HPDE6-E6E7 (cell line): ENCODE measurements around the gene NELFB.

ENCODE experiments used
- DNase-seq: peaks from one replicate; pipeline ENCODE4 v3.0.0; 2011; ENCODE audit warnings: missing footprints; ENCODE audit errors: extremely low spot score

NELFB gene

GRCh38 chr9:137314561-137315560, 59.7 kb downstream of the NELFB start:
- no peak for DNase-seq

GRCh38 chr9:137315581-137316011, 60.5 kb downstream of the NELFB start:
- DNase-seq, result no peak

- DNase-seq, result no peak
Measured at GRCh38 chr9:137316012-137316981, 61.2 kb downstream of the NELFB start.

GRCh38 chr9:137317021-137317717, 62.0 kb downstream of the NELFB start:
- DNase-seq, result no peak

- DNase-seq, result no peak
Measured at GRCh38 chr9:137317718-137318511, 62.8 kb downstream of the NELFB start.

GRCh38 chr9:137318602-137319001, 63.5 kb downstream of the NELFB start:
- no peak for DNase-seq

GRCh38 chr9:137319011-137319738, 64.0 kb downstream of the NELFB start:
- no peak for DNase-seq

GRCh38 chr9:137319739-137320551, 64.8 kb downstream of the NELFB start:
- no peak for DNase-seq

- no peak for DNase-seq
Measured at GRCh38 chr9:137320555-137321384, 65.6 kb downstream of the NELFB start.

- DNase-seq, result no peak
Measured at GRCh38 chr9:137321726-137322361, 66.7 kb downstream of the NELFB start.
